ENCODE data around the gene ZFP3.
"Not testable (repeated sequence)": the region's sequence is repeated elsewhere in the genome, so short reads cannot be mapped to it uniquely, and the experiment has no call there.

The ZFP3 gene

DNA sequence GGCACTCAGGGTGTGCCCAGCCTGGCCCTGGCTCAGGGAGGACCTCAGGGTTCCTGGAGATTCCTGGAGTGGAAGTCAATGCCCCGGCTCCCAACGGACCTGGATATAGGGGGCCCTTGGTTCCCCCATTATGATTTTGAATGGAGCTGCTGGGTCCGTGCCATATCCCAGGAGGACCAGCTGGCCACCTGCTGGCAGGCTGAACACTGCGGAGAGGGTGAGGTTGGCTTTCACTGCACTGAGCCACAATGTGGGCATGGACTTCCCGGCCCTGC is 61.1 kb downstream of the ZFP3 start:
- no peak for DNase-seq

GRCh38 chr17:5142877-5143276 is 64.6 kb downstream of the ZFP3 start:
- DNase-seq, result not testable (repeated sequence)

Measured in effector CD8-positive, alpha-beta T cell (primary cell).